WI38 (cell line): ENCODE data around the gene LRRFIP1.

Source experiments
- H3K4me3 ChIP-seq: 2 replicates; pipeline ENCODE4 v1.5.1; 2011; ENCODE audit warnings: low read depth, mild to moderate bottlenecking, control low read depth, low read length
- TF ChIP-seq, protein P1 (sequence below): IDR thresholded peaks from 2 replicates; pipeline ENCODE4 v1.5.1; 2012; ENCODE audit warnings: low read depth, mild to moderate bottlenecking, control low read depth, low read length

LRRFIP1 gene

DNA sequence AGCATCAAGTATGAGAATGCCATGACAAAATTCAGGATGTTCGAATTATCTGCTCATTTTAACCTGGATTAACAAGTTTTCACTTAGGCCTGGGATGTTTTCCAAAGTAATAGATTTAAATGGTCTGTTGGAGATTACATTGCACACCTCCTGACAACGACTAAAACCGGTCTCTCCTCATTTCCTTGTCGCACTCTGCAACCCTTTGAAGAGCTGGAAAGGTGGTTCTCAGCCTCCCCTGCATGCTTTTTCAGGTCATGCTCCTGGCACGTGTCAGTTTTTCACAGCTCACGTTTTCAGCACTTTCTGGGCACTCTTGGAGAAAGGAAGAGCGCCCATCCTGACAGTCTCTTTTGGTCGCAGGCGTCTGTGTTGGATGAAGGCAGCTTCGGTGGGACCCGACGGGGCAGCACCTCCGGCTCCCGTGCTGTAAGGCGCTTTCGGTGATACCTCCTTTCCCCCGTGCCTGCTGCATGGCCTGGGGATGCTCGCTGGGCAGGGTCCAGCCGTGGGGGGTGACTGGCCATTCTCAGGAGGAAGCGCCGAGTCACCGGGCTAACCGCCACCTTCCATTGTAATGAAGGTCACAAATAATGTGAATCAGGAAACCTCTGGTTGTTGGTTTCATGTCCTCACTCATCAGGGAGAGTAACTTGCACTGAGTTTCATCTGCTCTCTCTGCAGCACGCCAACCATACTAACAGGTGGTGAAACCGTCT is 107.7 kb downstream of the LRRFIP1 start:
- TF ChIP-seq, protein P1, sequence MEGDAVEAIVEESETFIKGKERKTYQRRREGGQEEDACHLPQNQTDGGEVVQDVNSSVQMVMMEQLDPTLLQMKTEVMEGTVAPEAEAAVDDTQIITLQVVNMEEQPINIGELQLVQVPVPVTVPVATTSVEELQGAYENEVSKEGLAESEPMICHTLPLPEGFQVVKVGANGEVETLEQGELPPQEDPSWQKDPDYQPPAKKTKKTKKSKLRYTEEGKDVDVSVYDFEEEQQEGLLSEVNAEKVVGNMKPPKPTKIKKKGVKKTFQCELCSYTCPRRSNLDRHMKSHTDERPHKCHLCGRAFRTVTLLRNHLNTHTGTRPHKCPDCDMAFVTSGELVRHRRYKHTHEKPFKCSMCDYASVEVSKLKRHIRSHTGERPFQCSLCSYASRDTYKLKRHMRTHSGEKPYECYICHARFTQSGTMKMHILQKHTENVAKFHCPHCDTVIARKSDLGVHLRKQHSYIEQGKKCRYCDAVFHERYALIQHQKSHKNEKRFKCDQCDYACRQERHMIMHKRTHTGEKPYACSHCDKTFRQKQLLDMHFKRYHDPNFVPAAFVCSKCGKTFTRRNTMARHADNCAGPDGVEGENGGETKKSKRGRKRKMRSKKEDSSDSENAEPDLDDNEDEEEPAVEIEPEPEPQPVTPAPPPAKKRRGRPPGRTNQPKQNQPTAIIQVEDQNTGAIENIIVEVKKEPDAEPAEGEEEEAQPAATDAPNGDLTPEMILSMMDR: no peak
- no peak overlapping the region for H3K4me3 ChIP-seq

DNA sequence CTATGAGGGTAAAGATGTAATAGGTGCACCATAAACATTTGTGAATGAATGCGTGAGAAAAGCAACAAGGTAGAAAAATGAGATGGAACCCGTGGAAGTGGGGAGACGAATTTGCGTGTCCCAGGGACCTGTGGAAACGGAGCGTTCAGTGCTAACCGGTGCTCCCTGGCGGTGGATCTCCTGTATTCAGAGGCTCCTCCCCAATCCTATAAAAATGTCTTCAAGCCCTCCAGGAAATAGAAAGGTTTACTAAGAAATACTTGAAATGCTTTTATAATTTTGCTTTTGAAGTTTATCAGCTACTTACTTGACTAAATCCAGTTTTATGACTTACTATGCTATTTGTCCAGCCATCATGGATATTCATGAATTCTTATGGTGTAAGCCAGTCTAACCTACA is 108.4 kb downstream of the LRRFIP1 start:
- H3K4me3 ChIP-seq: no peak overlapping the region
- TF ChIP-seq, protein P1: no peak

DNA sequence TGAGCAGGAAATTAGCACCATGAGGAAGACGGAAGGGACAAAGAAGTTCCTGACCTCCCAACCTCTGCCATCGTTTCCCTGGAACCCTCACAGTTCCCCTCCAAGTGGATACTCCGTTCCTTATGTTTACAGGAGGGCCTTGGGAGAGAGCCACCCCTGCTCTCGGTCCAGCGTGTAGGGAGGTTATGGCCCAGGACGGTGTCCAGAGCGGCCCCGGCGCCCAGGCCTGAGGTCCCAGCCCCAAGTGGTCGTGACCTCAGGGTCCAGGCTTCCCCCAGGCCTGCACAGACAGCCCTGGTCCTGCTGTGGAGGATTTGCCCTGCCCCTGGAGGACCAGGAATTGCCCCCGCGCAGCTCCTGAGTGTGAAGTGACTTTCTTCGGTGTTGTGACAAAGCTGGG is 109.4 kb downstream of the LRRFIP1 start:
- no peak overlapping the region for H3K4me3 ChIP-seq
- TF ChIP-seq, protein P1: no peak

DNA sequence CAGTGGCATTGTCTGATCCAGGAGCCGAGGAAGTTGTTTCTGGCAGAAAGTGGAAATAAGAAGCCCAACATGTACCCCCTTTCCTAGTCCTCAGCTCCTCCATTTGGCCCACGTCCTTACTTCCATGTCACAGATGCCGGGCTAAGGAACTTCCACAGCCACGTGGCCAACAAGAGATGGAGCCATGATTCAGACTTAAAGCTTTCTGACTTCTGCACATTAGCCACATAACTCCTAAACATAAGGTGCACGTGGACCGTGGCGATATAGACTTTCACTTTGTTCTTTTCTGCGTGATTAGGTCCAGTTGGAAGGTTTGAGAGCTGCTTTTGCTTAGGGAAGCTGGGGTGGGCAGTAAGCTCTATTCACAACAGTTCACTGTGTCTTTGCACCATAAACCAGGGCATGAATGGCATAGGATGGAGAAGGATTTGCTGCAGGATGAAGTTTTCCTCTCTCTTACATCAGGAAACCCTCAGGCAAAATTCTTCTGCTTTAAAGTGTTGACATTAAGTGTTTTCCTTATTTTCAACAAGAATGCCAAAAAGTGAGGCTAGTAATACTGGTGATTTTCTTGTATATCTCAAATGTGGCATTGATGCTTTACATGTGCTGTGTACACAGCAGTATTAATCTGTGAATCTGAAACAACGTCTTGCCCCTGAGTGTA is 109.9 kb downstream of the LRRFIP1 start:
- TF ChIP-seq, protein P1: no peak

DNA sequence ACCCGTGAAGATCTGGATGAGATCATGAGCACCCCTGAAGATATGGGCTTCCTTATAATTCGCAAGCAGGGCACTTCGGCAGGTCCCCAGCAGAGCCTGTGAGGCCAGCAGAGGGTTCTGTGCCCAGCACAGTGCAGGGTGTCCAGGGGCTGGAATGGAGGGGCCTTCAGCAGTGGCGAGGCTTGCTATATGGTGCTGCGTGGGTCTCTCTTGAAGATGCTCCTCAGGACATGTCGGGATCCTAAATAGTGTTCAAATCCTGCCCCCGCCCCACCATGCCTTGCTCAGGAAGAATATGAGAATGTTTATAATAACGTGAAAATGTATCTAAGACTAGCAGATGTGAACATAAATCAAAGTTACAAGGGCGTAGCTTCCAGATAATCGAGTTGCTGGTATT is 110.9 kb downstream of the LRRFIP1 start:
- TF ChIP-seq, protein P1: no peak

More for the DNA sequence above, 109.9 kb downstream of the LRRFIP1 start:
- no peak overlapping the region for H3K4me3 ChIP-seq

DNA sequence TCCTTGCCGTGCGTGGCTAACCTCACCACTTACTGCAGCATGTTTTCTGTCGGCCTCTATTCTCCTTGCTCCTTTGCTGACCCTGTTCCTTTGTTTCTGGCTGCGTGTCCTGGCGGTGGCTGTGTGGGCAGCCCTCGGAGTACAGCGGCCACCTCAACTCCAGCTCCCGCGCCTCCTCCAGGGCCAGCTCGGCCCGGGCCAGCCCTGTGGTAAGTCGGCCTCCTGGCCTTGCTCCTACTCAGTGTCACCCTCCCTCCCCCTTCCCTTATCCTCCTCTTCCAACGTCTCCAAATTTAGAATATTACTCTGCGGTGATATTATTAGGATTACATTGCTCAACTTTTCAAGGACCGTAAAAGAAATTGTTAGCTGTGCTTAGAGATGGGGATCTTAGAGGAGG is 111.7 kb downstream of the LRRFIP1 start:
- TF ChIP-seq, protein P1: no peak
- H3K4me3 ChIP-seq: no peak overlapping the region

More for the DNA sequence above, 110.9 kb downstream of the LRRFIP1 start:
- no peak overlapping the region for H3K4me3 ChIP-seq

DNA sequence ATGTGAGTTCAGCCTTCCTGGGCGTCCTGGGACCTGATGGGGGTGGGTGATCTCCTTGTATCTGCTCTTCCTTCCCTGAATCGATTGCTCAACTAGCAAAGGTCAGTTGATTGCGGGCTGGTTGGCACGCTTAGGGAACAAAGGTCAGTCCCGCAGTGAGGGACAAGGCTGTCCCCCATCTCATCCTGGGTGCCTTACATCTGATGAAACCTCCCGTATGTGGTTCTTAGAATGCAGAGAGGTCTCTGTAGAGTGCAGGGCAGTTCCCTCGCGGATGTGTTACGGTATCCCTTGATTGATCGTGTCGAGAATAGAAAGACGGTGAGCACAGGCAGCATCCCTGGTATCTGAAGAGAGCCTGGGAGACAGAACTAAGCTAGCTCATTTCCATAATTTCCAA is 114.8 kb downstream of the LRRFIP1 start:
- TF ChIP-seq, protein P1: no peak
- H3K4me3 ChIP-seq: no peak overlapping the region
